KMS-11 (cell line): ENCODE results near the gene FOXM1.

Experiments
- H2AFZ ChIP-seq: fragments of 200-600 bp; sonication (generic); 2 replicates; pipeline ENCODE4 v1.6.1; 2016; ENCODE audit warnings: antibody characterized with exemption, mixed run types, low read depth
- H3K27ac ChIP-seq: fragments of 200-600 bp; sonication (generic); 2 replicates; pipeline ENCODE4 v1.6.1; 2016; ENCODE audit warnings: mild to moderate bottlenecking, mixed run types
- H3K27me3 ChIP-seq: fragments of 200-600 bp; sonication (generic); 2 replicates; pipeline ENCODE4 v1.6.1; 2017; ENCODE audit warnings: mild to moderate bottlenecking, low read depth, mixed run types, moderate library complexity; ENCODE audit not compliant: insufficient read depth
- H3K36me3 ChIP-seq: fragments of 200-600 bp; sonication (generic); 2 replicates; pipeline ENCODE4 v1.6.1; 2017; ENCODE audit warnings: mild to moderate bottlenecking, mixed run types; ENCODE audit not compliant: insufficient read depth
- H3K4me1 ChIP-seq: fragments of 200-600 bp; sonication (generic); 2 replicates; pipeline ENCODE4 v1.6.1; 2016; ENCODE audit warnings: mild to moderate bottlenecking, low read depth, mixed run types; ENCODE audit not compliant: poor library complexity, severe bottlenecking
- H3K4me2 ChIP-seq: fragments of 200-600 bp; sonication (generic); 2 replicates; pipeline ENCODE4 v1.7.0; 2016; ENCODE audit warnings: mild to moderate bottlenecking, mixed run types
- H3K4me3 ChIP-seq: fragments of 200-600 bp; sonication (generic); IDR thresholded peaks from 2 replicates; pipeline ENCODE4 v1.6.1; 2017; ENCODE audit warnings: low read depth, low read length, mixed read lengths; ENCODE audit not compliant: insufficient read depth
- H3K79me2 ChIP-seq: fragments of 200-600 bp; sonication (generic); 2 replicates; pipeline ENCODE4 v1.6.1; 2016; ENCODE audit warnings: low read depth, mixed run types; ENCODE audit not compliant: insufficient read depth
- H3K9ac ChIP-seq: fragments of 200-600 bp; sonication (generic); 2 replicates; pipeline ENCODE4 v1.6.1; 2016; ENCODE audit warnings: mild to moderate bottlenecking, mixed run types
- H4K20me1 ChIP-seq: fragments of 200-600 bp; sonication (generic); 2 replicates; pipeline ENCODE4 v1.6.1; 2016; ENCODE audit warnings: mild to moderate bottlenecking, mixed run types; ENCODE audit not compliant: insufficient read depth
- TF ChIP-seq, protein P1 (sequence below): fragments of 200-600 bp; sonication (generic); conservative IDR thresholded peaks from 2 replicates; pipeline ENCODE4 v1.6.1; 2017; ENCODE audit warnings: low read depth, mild to moderate bottlenecking, antibody characterized with exemption, low read length, moderate library complexity, mixed read lengths

The FOXM1 gene

DNA sequence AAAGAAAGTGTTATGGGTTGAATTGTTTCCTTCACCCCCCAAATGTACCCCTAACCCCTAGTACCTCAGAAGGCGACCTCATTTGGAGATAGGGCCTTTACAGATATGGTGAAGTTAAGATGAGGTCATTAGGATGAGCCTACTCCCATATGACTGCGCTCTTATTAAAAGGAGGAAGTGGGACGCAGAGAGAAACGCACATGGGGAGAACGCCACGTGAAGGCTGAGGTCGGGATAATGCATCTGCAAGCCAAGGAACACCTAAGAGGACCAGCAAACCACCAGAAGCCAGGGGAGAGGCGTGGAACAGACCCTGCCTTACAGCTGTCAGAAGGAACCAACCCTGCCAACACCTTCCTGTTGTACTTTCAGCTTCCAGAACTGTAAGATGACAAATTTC is 40.4 kb downstream of the FOXM1 start:
- H3K27ac ChIP-seq: no peak overlapping the region

DNA sequence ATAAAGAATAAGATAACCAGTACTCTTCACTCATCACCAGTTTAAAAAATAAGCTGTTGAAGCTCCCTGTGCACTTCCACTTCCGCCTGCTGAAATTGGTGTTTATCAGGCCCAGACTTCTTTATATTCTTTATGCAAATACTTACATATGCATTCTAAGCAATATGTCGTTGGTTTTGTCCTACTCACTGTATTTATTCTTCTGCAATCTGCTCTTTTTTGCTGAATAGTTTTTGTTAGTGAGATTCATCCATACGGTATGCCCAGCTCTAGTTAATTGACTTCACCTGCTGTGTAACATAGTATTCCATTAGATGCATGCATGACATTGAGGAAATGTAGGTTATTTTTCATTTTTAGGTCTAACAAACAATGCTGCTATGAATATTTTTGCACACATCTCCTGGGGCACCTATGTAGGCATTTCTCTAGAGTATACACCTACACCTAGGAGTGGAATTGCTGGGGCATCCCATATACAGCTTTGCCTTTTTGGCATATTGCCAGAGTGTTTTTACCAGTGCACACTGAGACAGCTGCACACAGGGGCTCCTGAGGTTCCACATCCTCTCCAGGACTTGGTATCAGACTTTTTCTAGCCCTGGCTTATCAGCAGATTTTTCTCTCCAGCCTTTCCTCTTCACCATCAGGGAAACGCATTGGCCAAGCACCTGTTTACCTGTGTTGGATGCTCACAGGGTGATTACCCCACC is 41.1 kb downstream of the FOXM1 start:
- Histone ChIP-seq H3K4me1 (no peaks in the 10 kb centered on the region), H3K4me3 (no peak overlapping the region), H3K27me3 (no peaks in the 10 kb centered on the region), H2AFZ (no peak overlapping the region), H3K9ac (no peak overlapping the region), H3K36me3 (no peaks in the 10 kb centered on the region), H4K20me1 (no peaks in the 10 kb centered on the region), H3K27ac (no peak overlapping the region), H3K4me2 (no peak overlapping the region), H3K79me2 (no peaks in the 10 kb centered on the region)
- TF ChIP-seq, protein P1, sequence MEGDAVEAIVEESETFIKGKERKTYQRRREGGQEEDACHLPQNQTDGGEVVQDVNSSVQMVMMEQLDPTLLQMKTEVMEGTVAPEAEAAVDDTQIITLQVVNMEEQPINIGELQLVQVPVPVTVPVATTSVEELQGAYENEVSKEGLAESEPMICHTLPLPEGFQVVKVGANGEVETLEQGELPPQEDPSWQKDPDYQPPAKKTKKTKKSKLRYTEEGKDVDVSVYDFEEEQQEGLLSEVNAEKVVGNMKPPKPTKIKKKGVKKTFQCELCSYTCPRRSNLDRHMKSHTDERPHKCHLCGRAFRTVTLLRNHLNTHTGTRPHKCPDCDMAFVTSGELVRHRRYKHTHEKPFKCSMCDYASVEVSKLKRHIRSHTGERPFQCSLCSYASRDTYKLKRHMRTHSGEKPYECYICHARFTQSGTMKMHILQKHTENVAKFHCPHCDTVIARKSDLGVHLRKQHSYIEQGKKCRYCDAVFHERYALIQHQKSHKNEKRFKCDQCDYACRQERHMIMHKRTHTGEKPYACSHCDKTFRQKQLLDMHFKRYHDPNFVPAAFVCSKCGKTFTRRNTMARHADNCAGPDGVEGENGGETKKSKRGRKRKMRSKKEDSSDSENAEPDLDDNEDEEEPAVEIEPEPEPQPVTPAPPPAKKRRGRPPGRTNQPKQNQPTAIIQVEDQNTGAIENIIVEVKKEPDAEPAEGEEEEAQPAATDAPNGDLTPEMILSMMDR: no peak

More for the DNA sequence above, 40.4 kb downstream of the FOXM1 start:
- H2AFZ ChIP-seq: no peak overlapping the region
- no peaks in the 10 kb centered on the region for H3K27me3 ChIP-seq
- H3K79me2 ChIP-seq: no peaks in the 10 kb centered on the region
- no peak overlapping the region for H3K9ac ChIP-seq
- no peak overlapping the region for H3K4me2 ChIP-seq
- TF ChIP-seq, protein P1: no peak
- no peaks in the 10 kb centered on the region for H3K36me3 ChIP-seq
- H3K4me3 ChIP-seq: no peak overlapping the region
- H4K20me1 ChIP-seq: no peaks in the 10 kb centered on the region
- no peaks in the 10 kb centered on the region for H3K4me1 ChIP-seq

DNA sequence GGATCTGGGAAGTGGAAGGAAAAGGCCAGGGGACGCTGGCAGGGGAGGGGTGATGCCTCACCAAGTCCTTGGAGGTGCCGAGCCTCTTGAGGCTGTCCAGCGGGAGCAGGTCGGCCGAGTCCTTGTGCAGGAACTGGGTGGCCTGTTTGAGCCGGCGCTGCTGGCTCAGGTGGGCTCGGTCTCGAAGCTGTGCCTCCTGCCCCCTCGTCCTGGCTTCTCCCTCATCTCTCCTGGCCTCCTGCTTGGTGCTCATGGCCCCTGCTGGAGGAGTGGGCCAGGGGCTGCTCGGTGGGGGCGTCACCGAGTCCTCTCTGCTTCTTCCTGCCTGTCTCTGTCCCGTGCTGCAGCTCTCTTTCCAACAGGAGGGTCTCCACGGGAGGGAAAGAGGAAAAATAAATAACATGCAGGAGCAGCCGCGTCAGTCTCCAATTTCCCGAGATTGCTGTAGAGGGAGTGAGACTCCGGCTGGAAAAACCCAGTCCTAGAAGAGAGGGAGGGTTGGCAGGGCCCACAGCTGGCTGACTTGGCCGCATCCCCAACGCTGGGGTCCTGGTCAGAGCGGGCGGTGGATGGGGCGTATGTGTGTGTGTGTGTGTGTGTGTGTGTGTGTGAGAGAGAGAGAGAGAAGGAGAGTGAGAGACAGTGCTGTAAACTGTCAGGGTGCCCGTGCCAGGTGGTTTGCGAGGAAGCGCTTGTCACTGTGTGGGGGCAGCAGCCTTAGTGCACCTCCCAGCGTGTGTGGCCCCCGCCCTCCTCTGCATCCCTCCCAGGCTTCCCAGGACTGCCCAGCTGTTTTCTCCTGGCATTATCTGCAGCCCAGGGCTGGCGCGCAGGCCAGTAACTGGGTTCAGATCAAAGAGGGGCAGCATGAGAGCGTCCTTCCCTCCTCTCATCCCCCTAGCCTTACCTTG is 42.1 kb downstream of the FOXM1 start, which contains the start of gene NRIP2:
NRIP2 (minus strand) TSS at position 455 of the 911 bp plus-strand sequence; CDS start at position 403, 52 bp downstream.
- H3K4me3 ChIP-seq: no peak within 1 kb of the TSS
- no peak within 1 kb of the TSS for H3K27ac ChIP-seq
- no peaks in the 10 kb centered on the region for H3K27me3 ChIP-seq
- no peaks in the 10 kb centered on the region for H4K20me1 ChIP-seq
- TF ChIP-seq, protein P1: no peak
- no peaks in the 10 kb centered on the region for H3K79me2 ChIP-seq
- H3K4me1 ChIP-seq: no peaks in the 10 kb centered on the region
- no peak within 1 kb of the TSS for H3K9ac ChIP-seq
- no peak within 1 kb of the TSS for H3K4me2 ChIP-seq
- no peaks in the 10 kb centered on the region for H3K36me3 ChIP-seq
- H2AFZ ChIP-seq: no peak within 1 kb of the TSS

DNA sequence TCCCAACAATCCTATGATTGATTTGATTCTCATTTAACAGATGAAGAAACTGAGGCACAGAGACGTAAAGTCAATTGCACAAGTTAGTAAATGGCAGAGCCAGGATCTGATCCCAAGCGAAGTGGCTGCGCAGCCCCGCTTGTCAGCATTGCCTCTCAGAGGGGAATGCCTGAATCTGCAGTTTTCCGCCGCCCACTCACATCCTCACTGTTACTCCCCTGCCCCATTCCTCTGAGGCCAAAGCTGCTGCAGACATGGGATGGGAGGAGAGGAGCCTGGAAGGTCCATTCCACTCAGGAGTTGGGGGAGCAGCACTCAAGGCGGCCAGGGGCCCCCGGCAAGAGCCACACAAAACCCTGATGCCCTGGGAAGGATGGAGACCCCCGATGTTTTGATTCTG is 43.2 kb downstream of the FOXM1 start:
- Histone ChIP-seq H3K4me1 (no peaks in the 10 kb centered on the region), H3K36me3 (no peaks in the 10 kb centered on the region), H3K4me2 (no peak overlapping the region), H3K27me3 (no peaks in the 10 kb centered on the region), H3K27ac (no peak overlapping the region), H3K4me3 (no peak overlapping the region), H3K9ac (no peak overlapping the region), H2AFZ (no peak overlapping the region), H3K79me2 (no peaks in the 10 kb centered on the region), H4K20me1 (no peaks in the 10 kb centered on the region)
- TF ChIP-seq, protein P1: no peak
